GM19239 (cell line): ENCODE results near the gene CHD5.

Experiments
- DNase-seq: peaks from one replicate; pipeline ENCODE4 v3.0.0; 2011; ENCODE audit warnings: low spot score; ENCODE audit not compliant: insufficient read length
- FAIRE-seq: peaks from 2 replicates; lab custom pipeline; 2011; peaks lifted over from hg19 to GRCh38; lab: Jason Lieb, UNC

Gene CHD5

GRCh38 chr1:6205849-6206519 lies 25.9 kb upstream of the CHD5 start, which contains the start of gene RNF207:
Gene RNF207, plus strand, starts transcription at chr1:6206119. Its CDS starts 417 bp downstream, at chr1:6206536.
- FAIRE-seq (peak; percentile 84), DNase-seq (peak; percentile 69)

- FAIRE-seq (no peak), DNase-seq (no peak)
These were observed 22.1 kb upstream of the CHD5 start for GRCh38 chr1:6202256-6202655.

- FAIRE-seq: no peak
These were observed 20.2 kb upstream of the CHD5 start for GRCh38 chr1:6200188-6200809.

GRCh38 chr1:6199298-6200187 lies 19.4 kb upstream of the CHD5 start, which contains the start of gene RPL22:
Gene RPL22, minus strand, starts transcription at chr1:6199595. Its CDS starts 22 bp downstream, at chr1:6199573.
- FAIRE-seq: peak; percentile 96
- DNase-seq: peak; percentile 85

More at GRCh38 chr1:6200188-6200809, 20.2 kb upstream of the CHD5 start:
- no peak for DNase-seq

- DNase-seq (no peak), FAIRE-seq (no peak)
These were observed 18.7 kb upstream of the CHD5 start for GRCh38 chr1:6198646-6199297.

- FAIRE-seq (no peak), DNase-seq (no peak)
These were observed 17.8 kb upstream of the CHD5 start for GRCh38 chr1:6197746-6198427.

GRCh38 chr1:6191968-6192367 lies 11.8 kb upstream of the CHD5 start:
- no peak for FAIRE-seq
- DNase-seq: no peak

- no peak for FAIRE-seq
These were observed 8.3 kb upstream of the CHD5 start for GRCh38 chr1:6188466-6188865.

GRCh38 chr1:6185635-6186382 lies 5.7 kb upstream of the CHD5 start:
- DNase-seq (no peak), FAIRE-seq (no peak)

More at GRCh38 chr1:6188466-6188865, 8.3 kb upstream of the CHD5 start:
- DNase-seq: no peak

- no peak for DNase-seq
- FAIRE-seq: no peak
These were observed 5.0 kb upstream of the CHD5 start for GRCh38 chr1:6185151-6185550.

GRCh38 chr1:6184083-6184783 lies 4.1 kb upstream of the CHD5 start:
- DNase-seq (no peak), FAIRE-seq (no peak)

GRCh38 chr1:6183520-6183989 lies 3.4 kb upstream of the CHD5 start:
- FAIRE-seq (no peak), DNase-seq (peak; percentile 5)

- FAIRE-seq: no peak
- DNase-seq: peak; percentile 20
These were observed 1.2 kb upstream of the CHD5 start for GRCh38 chr1:6181347-6181770.

GRCh38 chr1:6180707-6181311 lies 688 bp upstream of the CHD5 start:
- DNase-seq: peak; percentile 28

GRCh38 chr1:6179564-6180175 lies 451 bp downstream of the CHD5 start:
- DNase-seq: no peak
- no peak for FAIRE-seq

More at GRCh38 chr1:6180707-6181311, 688 bp upstream of the CHD5 start:
- FAIRE-seq: no peak

GRCh38 chr1:6178751-6179563 lies 1.2 kb downstream of the CHD5 start:
- DNase-seq (no peak), FAIRE-seq (no peak)
